ENCODE results near the gene CEP131.

Gene CEP131

DNA sequence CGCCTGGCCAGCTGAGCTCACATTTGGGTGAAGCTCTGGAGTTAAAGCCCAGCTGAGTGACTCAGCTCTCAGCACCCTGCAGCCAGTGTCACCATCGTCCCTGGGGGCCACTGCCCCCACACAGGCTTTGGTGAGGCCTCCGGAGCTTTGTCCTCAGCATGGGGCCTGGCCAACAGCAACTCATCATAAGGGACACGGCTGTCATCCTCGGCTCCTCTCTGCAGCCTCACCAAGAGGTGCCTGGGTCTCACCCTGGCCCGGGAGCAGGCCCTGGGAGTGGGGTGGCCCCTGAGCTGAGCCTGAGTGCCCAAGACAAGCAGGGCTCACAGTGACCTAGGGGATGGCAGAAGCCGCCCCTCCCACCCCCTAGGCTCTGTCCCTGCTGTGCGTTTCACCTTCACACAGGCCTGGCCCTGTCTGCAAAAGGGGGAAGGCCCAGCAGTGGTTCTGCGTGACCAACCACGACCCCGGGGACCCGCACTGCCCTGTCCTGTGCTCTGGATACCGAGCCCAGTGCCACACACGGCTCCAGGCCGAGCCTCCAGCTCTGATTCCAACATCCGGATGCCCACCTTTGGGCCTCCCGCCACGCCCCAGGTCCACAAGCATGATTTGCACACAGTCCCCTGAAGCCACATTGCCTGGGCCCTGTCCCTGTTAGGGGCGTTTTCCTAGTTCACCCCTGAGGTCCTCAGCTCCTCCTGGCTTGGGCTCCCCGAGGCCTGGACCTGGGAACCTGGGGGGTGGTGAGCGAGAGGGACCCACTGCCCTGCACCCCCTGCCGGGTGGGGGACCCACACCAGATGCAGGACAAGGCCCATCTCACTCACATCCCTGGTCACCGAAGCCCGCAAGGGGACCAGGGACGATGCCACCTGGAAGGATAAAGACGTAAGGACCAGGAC lies 34.9 kb downstream of the CEP131 start:
- DNase-seq (ENCODE audit: low read depth in 2 of 2) = no peak

DNA sequence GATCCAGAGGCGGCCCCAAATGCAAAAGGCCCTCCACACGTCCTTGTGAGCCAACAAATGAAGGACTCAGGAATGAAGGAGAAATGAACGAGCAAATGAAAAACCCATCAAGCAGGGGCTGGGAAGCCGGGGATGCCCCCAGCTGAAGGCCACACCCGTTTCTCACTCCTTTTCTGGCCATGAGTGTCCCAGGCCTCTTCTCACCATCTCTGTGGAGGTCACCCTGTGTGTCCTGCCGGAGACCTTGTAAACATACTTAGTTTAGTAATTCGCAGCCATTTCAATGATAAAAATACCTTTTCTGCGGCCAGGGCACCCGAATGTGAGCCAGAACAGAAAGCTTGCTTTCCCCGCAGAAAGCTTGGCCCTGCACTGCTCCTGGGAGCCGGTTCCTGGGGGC lies 35.6 kb downstream of the CEP131 start:
- DNase-seq (ENCODE audit: low read depth in 2 of 2) = no peak

DNA sequence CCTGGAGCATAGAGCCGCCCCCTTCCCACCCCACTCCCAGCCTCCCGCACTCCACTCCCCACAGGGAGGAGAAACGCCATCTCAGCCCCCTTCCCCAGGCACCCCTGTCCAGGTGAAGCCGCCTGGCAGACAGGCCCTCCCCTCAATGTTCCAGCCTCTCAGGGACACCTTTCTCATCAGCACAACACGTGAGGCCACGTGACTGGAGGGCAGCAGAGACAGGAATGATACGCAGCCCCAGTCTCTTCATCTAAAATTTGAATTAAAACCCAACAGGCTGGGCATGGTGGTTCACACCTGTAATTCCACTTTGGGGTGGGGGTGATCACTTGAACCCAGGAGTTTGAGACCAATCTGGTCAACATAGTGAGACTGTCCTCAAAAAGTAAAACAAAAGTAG lies 36.6 kb downstream of the CEP131 start:
- DNase-seq (ENCODE audit: low read depth in 2 of 2) = no peak

DNA sequence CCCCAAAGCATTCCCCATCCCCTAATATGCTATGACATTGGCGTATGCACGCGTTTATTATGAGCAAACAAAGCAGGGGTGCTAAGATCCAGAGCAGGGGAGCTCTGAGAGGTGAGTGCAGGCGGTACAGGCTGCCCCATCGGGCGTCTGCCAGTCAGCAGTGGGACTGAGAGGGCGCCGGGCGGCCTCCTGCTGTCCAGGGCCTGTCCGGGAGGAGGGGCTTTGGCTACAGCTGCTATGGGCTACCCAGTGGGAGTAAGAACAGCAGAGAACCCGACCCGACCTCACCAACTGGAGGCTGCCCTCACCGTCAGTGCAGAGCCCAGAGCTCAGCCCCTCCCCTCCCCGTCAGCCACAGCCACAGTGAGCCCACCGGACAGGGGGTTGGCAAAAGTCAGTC lies 38.2 kb downstream of the CEP131 start:
- DNase-seq (ENCODE audit: low read depth in 2 of 2) = no peak

DNA sequence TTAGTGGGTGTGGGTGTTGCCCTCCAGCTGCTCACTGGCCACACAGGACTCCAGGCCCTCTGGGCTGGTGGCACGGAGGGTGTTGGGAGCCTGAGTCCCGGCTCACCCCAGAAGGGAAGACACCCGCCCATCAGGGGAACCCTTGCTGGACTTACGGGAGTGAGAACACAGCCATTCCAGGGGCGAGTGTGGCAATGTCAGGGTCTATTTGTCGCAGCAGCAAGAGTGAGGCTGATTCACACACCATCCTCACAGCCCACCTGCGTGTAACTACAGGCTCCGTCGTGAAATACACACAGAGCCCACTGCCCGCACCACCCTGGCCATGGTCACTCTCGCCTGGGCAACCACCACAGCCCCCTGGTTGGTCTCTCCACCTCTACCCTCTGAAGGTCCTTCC lies 39.0 kb downstream of the CEP131 start:
- DNase-seq (ENCODE audit: low read depth in 2 of 2) = no peak

DNA sequence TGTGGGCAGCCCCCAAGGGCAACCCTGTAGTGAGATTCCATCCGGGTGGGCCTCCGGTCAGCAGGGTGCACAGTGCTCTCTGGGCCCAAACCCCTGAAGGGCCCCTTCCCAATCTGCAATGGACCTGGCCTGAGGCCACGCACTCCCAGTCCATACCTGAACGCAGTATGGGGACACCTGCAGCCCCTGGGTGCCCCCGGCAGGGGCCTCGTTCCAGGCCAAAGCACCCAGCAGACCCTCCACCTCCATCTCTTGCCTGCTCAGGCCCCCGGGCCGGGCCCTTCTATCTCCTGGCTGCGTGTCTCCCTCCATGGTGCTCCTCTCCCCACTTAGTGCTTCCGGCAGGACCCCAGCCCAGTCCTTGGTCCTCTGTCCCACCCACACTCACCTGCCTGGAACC lies 39.4 kb downstream of the CEP131 start:
- no peak for DNase-seq (ENCODE audit: low read depth in 2 of 2)

DNA sequence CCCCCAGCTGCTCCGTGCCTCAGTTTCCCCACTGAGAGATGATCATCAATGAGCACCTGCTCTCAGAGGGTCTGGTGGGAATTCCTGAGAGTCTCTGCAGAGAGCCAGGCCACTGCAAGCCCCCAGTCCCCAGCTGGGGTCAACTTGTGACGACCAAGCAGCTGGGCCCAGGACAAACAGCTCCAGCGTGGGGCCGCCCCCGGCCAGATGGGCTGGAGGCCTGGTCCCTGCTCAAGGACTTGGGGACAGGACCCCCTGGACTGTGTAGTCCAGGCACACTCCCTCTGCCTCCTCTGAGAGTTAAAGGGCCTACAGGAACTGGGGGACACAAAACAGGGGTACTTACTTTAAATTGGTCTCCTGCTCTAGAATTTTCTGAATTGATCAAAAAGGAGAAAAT lies 40.2 kb downstream of the CEP131 start:
- no peak for DNase-seq (ENCODE audit: low read depth in 2 of 2)

DNA sequence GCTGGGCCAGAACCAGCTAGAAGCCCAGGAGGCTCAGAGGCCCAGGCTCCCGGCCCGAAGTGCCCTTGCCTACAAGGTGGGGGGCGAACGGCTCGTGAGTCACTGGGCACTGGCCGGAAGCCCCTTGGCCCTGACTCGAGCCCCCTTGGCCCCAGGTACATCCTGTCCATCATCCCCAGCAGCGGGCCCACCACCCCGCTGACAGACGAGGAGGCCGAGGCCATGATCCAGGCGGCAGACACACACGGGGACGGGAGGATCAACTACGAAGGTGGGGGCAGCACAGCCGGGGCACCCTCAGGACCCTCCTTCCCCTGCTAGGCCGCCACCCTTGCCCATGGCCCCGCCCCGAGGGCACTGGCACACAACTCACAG lies 41.0 kb downstream of the CEP131 start:
- no peak for DNase-seq (ENCODE audit: low read depth in 2 of 2)

DNA sequence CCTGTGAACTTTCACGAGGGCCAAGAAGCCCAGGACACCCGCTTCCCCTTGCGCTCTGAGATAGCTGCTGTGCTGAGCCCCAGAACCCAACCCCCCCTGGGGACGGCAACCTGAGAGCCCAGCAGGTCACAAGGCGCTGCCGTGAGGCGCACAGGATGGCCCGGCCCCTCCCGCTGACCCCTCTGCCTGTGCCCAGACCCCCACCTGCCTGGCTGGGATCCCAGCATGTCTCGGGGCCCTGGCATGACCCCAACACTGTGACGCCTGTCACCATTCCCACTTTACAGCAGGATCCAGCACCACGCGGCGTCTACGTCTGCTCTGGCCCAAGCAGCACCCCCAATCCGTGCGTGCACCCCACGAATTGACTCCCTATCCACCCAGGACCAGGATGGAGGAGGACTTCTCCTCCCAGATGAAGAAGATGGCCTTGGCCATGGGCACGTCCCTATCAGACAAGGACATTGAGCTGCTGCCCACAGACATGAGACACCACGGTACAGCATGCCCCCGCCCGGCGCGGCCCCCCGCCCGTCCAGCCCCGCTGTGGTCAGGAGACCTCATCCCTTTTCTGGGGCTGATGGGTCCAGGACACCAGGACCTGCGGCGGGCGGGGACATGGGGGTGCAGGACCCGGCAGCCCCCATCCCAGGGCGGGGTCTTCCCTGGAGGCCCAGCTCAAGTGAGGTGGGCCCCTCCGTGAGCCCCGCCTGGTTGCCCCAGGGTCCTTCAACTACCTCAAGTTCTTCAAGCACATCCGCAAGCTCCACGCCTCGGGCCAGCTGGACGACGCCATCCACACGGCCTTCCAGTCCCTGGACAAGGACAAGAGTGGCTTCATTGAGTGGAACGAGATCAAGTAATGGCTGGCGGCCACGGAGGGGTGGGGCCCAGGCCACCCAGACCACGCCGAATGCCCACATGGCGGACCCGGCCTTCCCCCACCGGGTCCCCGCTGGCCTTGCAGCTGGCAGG lies 41.6 kb downstream of the CEP131 start:
- no peak for DNase-seq (ENCODE audit: low read depth in 2 of 2)

DNA sequence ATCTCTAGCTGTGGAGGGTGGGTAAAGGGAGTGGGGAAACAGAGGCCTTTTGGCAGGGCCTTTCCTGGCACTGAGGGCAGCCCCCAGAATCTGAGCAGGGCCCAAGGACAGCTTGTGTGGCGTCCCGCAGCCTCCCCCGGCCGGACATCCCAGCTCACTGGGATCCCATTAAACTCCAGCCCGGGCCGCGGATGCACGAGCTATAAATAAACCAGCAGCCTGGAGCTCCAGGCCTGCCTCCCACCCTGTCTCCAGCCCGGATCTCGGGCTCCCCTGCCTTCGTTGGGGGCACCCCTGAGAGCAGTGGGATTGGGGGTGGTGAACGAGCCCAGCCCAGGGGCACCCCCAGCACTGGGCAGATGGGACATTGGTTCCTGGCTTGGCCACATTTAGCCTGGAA lies 42.9 kb downstream of the CEP131 start:
- DNase-seq (ENCODE audit: low read depth in 2 of 2) = no peak

DNA sequence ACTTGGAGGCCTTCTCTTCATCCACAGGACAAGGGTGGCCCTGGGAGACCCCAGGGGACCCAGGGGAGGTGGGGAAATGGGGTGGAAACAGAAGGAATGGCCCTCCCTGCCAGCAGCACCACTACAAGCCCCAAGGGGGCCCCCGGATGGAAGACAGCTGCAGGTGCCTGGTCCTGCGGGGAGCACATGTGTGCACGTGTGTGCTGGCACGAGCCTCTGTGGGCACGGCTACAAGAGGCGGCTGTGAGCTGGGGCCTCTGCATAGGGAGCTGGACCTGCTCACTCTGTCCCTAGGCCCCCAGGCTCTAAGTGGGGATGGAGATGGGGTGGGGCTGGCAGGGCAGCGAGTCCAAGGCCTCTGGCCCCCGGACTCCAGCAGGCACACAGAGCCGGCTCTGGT lies 43.5 kb downstream of the CEP131 start:
- DNase-seq (ENCODE audit: low read depth in 2 of 2) = no peak

DNA sequence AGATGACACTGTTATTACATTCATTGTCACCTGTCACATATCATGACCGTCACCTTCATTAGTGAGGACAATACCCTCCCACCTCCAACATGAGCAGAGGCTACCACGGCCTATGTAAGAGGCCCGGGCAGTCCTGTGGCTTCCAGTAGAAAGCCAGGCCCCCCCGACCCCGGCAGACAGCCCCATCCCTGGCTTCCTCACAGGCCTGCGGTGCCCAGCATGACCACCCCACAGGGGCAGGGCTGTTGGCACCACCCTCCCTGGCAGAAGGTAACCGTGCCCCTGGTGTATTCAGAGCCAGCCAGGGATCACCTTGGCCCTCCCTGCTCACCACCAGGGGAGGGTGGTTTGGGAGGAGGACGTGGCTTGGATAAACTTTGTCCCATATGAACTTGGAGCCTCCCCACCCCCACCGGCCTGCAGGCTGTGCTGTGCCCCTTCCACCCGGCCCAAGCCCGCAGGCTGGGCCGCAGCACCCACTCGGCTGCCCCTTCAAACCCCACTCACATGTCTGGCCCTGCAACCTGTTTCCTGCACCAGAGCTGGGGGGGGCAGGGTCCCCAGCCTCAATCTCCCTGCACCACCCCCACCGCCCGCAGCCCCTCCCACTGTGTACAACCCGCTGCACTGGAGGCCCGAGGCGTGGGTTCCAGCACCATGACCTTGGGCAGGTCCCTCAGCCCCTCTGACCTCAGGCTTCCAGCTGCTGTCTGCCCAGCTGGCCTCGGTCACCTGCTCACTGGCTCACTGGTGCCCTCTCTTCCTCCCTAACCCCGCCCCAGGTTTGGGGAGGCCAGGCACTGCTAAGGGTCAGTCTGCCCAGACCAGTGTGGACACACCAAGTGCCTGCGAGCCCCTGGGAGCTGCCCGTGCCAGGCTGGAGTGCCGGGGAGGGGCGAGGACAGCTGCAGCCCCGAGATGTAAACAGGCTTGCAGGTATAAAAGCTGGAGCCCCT lies 44.4 kb downstream of the CEP131 start:
- no peak for DNase-seq (ENCODE audit: low read depth in 2 of 2)

DNA sequence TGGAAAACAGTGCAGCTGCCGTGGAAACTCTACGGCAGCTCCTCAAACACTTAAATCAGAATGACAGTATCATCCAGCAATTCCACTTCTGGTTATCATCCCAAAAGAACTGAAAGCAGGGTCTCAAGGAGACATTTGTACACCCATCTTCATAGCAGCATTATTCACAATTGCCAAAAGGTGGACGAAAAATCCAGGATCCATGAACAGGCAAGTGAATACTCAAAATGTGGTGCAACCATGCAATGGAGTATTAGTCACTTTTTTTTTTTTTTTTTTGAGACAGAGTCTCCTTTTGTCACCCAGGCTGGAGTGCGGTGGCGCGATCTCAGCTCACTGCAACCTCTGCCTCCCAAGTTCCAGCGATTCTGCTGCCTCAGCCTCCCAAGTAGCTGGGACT lies 46.1 kb downstream of the CEP131 start:
- DNase-seq (ENCODE audit: low read depth in 2 of 2) = no peak

DNA sequence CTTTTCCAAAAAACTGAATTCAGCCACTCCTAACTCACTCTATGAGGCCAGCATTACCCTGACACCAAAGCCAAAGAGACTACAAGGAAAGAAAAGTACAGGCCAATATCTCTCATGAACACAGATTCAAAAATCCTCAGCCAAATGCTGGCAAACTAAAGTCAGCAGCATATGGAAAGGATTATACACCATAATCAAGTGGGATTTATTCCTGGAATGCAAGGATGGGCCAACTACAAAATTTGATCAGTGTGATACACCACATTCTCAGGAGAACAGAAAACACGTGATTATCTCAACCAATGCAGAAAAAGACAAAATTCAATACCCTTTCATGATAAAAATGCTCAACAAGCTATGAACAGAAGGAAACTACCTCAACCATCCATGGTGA lies 49.0 kb downstream of the CEP131 start:
- no peak for DNase-seq (ENCODE audit: low read depth in 2 of 2)

DNA sequence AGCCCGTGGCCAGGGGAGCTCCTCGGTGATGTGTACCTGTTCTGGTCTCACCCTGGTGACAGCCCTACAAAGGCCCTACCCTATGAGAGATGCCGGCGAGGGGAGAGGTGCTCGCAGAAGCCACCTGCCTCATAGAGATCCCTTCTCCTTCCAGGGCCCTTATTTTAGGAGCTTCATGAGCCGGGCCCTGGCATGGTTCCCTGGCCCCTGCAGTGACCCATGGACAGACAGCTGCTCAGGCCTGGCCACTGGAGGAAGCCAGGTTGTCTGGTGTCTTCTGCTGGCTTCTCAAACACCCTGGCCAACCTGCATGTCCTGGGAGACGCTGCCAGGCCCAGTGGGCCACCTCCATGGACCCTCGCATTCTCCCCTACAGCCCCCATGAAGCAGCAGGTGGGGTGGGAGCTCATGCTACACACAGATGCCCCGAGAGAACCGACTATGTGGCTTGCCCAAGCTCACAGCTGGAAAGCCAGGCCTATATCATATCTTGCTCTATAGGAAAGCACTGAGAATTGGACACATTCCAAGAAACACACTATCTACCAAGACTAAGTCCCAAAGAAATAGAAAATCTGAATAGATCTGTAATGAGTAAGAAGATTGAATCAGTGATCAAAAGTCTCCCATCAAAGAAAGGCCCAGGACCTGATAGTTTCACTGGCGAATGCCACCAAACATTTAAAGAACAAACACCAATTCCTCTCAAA lies 49.6 kb downstream of the CEP131 start:
- DNase-seq (ENCODE audit: low read depth in 2 of 2) = no peak

DNA sequence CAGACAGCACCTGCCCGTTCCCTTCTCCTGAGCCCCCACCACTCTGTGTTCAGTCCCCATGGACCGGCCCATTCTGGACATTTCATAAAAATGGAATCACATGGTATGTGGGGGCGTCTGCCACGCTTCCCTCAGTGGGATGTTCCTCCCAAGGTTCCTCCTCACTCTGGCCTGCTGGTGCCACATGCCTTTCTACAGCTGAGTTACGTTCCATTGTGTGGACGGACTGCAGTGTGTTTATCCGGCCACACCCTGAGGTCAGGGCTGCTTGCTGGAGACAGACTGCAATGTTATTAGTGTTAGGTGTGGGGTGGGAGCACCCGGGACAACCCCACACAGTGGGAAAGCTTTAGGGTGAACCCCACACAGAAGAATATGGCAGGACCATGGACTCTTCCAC lies 50.8 kb downstream of the CEP131 start:
- no peak for DNase-seq (ENCODE audit: low read depth in 2 of 2)

DNA sequence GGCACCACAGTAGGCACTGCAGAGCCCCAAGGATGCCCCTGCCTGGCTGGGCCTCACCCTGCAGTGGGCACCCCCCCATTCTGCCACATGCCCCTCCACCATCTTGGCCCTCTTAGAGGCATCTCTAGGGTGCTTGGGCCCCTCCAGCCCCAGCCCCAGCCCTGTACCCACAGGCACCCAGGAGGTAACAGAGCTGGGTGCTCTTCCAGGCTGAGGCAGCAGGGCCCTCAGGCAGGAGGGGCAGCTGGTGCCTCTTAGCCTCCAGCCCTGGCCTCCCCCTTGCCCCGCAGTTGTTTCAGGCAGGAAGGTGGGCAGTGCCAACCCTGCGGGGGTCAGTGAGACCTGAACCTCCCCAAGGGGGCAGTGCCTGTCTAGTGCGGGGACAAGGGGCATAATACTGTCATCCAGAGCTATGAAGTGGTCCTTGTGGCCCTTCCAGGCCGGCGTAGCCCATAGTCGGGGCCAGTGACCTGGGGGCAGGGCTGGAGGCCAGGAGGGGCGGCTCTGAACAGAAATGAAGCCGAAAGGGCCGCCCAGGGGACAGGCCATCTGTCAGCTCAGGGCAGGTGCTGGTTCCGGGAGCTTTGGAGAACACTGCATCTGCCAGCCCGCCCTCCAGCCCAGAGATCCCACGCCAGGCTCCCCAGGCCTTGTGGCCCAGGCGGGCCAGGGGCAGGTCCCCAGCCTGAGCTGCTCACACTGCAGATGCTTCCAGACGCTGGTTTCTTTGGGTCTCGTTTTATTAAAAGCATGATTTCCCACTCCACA lies 51.9 kb downstream of the CEP131 start:
- DNase-seq (ENCODE audit: low read depth in 2 of 2) = no peak

DNA sequence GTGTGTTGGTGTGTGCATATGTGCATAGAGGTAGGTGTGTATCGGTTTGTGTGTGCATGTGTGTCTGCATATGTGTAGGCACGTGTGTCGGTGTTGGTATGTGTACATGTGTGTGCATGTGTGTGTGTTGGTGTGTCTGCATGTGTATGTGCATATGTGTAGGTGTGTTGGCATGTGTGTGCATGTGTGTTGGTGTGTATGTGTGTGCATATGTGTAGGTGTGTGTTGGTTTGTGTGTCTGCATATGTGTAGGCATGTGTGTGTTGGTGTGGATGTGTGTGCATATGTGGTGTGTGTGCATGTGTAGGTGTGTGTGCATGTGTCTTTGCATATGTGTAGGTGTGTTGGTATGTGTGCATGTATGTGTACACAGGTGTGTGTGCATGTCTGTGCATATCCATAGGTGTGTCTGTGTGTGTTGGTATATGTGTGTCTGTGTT lies 52.9 kb downstream of the CEP131 start:
- DNase-seq (ENCODE audit: low read depth in 2 of 2) = no peak

DNA sequence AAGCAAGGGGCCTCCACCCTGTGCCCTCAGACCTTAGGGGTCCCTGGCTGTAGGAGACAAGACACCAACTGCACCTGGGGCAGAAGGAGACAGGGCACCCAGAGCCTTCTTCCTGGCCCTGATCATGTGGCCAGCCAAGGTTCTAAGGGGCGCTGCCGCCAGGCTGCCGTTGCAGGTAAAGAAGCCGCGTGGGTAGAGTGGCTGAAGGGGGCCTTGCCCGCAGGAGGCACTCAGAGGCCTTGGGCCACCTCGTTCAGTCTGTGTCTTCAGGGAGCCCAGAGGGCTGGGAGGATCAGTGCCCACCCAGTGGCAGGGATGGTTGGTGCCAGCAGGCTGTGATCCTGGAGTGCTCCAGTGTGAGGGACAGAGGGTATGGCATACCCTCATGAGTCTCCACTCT lies 55.1 kb downstream of the CEP131 start:
- DNase-seq (ENCODE audit: low read depth in 2 of 2) = no peak

DNA sequence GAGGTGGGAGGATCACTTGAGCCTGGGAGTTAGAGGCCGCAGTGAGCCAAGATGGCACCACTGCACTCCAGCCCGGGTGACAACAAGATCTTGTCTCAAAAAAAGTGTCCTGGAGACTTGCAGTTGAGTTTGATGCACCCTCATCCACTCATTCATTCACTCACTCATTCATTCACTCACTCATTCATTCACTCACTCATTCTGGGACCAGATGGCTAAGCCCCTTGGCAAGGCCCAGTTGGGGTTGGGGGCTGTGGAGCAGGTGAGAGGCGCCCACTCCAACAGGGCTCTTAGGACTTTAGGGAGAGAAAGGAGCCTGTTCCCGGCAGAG lies 55.6 kb downstream of the CEP131 start:
- no peak for DNase-seq (ENCODE audit: low read depth in 2 of 2)
